Stimulated activated CD4-positive, alpha-beta T cell treated with anti-CD3 and anti-CD28 coated beads, Interleukin-15, amount 100 ng/mL, for 48 hours (primary cell): Measurements from ENCODE around the gene LMF2.

ENCODE experiments used
- DNase-seq, 2 donors: peaks; one replicate each; pipeline ENCODE4 v3.0.0-alpha.2; 2020; ENCODE audit warnings: low read depth in 2 of 2

LMF2 gene

DNA sequence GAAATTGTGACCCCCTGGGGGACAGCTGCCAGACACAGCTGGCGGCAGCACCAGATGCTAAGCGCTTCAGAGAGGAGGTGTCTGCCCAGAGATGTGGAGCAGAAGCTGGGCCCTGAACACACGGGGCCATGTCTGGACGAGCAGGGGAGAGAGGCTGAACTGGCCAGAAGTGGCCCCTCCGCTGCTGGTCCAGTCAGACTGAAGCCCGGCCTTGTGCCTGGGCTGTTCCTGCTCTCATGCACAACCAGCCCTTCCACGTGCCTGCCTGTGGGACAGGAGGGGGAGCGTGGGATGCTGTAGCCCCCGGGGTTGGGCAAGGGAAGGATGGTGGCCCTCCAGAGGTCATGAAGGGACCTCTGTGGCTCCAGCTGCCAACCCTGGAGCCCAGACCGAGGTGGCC lies 24.4 kb downstream of the LMF2 start:
- no peak for DNase-seq

DNA sequence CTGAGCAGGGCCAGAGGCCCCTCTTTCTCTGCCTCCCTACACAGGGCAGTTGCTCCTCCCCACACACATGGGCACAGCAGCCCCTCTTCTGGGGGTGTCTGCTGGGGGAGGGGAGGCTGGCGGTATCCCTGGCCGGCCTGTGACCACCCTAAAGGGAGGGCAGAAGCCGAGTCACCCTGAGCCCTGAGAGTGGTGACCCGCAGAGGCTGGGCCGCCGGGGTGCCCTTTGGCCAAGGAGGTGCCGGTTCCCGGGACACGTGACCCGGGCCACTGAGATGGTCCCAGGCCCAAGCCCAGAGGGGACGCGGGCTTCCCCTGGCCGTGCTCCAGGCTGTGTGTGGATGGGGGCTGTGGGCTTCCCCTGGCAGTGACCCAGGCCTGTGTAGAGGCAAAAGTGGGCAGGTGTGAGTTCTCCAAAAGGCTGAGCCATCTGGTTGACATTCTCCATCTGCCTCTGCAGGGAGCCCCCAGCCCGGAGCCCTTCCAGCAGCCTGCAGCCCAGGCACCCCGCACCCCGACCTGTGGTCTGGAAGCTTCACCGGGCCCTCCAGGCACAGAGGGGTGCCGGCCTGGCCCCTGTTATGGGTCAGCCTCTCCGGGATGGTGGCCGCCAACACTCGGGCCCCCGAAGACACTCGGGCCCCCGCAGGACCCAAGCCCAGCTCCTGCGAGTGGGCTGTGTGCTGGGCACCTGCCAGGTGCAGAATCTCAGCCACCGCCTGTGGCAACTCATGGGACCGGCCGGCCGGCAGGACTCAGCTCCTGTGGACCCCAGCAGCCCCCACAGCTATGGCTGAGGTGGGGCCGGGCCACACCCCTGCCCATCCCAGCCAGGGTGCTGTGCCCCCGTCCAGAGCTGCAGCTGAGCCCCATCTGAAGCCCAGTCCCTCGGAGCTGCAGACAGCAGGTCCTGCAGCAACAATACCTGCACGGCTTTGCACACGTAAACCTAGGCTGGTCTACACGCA lies 25.1 kb downstream of the LMF2 start:
- DNase-seq: no peak

DNA sequence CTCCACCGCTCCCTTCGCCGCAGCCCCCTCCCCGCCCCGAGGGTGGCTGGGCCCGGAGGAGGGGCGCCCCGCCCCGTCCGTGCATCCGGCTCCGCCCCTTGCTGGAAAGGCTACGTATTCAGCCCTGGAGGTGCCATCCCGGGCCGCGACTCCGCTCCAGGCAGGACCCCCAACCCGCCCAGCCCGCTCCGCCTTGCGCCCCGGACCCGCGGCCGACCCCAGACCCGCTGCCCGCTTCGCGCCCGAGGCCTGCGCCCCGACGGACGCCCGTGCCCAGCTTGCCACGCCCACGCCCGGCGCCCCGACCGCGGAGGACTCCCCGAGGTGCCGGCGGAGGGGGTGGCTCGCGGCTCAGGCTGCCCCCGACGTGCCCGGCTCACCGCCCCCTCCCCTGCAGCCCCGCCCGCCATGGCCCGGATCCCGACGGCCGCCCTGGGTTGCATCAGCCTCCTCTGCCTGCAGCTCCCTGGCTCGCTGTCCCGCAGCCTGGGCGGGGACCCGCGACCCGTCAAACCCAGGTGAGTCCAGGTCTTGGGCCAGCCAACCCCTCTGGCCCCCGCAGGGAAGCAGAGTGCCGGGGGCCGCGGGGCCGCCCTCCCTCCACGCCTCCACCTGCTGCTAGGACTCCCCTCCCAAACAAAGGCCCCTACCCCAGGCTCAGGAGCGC lies 25.9 kb downstream of the LMF2 start, which contains the start of gene ADM2:
Gene ADM2, plus strand, starts transcription at position 104 of the 667 bp plus-strand sequence. Its CDS starts 305 bp downstream, at position 409.
- peak in 1 of 2 donors; percentile 50 for DNase-seq

DNA sequence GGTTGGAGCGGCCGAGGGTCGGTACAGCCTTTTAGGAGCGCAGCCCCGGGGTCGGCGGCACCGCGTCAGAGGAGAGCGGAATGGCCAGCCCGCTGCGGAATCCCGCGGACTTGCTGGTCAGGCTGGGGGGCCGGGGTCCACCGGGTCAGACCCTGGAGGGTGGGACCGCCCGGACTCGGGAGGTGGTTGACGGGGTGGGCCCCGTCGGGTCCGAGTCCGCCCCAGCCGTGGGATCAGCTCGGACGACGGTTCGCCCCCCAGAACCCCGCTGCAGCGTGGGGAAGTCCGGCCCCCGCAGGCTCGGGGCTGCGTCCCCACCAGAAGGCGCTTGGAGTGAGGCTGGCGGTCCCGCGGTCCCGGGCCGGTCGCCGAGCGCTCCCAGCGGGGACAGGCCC lies 26.5 kb downstream of the LMF2 start:
- DNase-seq: no peak

DNA sequence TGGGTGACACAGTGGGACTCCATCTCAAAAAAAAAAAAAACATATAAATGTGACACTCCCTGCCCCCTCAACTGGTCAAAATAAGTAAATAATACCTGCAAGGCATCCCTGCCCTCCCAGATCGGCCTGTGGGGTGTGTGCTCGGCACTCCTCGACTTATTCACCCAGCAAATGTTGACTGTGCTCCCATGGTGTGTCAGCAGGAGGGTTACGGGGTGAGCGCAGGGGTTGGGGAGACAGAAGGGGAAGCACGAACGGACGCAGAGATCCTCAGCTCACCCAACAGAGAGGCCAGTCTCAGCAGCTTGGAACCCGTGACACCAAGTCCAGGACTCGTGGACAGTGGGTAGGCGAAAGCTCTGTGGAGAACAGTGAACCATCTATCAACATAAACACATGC lies 27.8 kb downstream of the LMF2 start:
- DNase-seq: no peak

DNA sequence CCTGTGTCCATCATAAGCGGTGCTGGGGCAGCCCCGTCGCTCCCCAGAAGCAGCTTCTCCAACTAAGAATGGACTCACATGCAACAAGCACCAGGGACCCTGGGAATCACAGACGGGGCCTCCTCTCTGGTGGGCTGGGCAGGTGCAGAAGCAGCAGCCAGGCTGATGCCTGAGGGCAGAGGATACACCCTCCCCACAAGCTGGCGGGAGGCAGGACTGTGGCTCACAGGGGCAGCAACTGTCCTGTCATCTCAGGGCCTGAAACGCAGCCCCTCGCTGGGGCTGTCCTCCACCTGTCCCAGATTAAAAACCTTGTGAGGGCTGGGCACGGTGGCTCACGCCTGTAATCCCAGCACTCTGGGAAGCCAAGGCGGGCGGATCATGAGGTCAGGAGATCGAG lies 29.6 kb downstream of the LMF2 start:
- DNase-seq: no peak

DNA sequence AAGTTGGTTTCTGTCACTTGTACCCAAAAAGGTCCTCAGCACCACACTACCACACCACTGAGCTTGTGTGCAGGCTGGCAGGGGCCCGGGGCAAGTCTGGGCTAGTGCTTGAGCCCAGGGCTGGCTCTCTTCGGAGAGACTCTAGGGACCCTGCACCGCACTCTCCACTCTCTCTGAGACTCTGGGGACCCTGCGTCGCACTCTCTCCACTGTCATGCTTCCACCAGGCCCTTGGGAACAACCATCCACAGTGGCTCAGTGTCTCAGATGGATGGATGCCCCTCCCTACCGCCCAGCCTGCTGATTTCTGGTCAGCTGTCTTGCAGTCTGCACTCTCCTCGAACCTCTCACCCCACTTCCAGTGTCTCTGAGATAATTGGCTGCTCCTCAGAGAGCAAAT lies 30.6 kb downstream of the LMF2 start:
- DNase-seq: no peak

DNA sequence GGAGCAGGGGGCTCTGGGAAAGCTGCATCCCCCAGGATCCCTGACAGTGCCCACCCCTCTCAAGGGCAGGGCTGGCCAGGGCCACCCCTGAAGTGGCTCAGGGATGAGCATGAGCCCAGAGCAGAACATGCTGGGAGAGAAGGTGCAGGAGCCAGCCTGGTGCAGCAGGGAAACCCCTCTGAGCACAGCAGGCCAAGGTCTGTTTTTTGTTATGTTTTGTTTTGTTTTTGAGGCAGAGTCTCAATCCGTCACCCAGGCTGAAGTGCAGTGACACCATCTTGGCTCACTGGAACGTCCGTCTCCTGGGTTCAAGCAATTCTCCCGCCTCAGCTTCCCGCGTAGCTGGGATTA lies 31.9 kb downstream of the LMF2 start:
- no peak for DNase-seq

DNA sequence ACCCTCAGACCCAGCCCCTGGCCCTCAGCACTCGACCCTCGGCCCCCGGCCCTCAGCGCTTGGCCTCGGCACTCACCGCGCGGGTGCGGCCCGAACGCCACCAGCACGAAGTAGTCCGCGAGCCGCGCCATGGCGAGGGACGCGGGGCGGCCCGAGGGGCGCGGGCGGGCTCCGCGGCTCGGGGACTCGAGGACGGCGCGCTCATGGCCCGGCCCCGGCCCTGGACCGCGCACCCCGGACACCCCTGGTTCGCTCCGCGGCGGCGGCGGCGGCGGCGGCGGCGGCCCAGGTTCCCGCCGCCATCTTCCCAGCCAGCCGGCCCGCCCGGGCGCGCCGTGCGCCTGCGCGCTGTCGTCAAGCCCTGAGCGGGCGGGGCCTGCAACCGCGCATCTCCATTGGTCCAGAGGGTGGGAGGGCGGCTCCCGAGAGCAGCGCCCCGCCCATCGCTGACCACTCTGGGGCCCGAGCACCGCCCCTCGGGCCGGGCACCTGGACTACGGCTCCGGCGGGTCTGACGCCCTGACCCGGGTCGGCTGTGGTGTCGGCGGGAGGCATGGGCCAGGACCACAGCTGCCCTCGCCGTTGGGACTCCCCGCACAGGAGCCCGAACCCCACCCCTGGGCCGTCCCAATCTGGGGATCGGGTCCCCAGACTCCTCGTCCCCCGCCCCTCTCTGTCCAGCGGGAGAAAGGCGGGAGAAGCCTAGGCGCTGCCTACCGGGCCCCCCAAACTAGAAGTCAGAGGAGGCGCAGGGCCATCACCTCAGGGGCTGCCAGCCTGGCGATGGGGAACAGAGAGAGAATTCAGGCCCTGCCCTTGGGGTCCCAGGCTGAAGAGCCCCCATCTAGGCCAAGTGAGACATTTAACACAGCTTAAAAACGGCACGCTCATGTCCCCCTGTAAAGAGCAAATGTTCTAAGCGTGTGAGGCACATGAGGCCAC lies 32.5 kb downstream of the LMF2 start, which contains the start of gene SBF1:
Gene SBF1, minus strand, starts transcription at position 326 of the 942 bp plus-strand sequence. Its CDS starts 195 bp downstream, at position 131.
- DNase-seq: peak; percentile 74 to 86

DNA sequence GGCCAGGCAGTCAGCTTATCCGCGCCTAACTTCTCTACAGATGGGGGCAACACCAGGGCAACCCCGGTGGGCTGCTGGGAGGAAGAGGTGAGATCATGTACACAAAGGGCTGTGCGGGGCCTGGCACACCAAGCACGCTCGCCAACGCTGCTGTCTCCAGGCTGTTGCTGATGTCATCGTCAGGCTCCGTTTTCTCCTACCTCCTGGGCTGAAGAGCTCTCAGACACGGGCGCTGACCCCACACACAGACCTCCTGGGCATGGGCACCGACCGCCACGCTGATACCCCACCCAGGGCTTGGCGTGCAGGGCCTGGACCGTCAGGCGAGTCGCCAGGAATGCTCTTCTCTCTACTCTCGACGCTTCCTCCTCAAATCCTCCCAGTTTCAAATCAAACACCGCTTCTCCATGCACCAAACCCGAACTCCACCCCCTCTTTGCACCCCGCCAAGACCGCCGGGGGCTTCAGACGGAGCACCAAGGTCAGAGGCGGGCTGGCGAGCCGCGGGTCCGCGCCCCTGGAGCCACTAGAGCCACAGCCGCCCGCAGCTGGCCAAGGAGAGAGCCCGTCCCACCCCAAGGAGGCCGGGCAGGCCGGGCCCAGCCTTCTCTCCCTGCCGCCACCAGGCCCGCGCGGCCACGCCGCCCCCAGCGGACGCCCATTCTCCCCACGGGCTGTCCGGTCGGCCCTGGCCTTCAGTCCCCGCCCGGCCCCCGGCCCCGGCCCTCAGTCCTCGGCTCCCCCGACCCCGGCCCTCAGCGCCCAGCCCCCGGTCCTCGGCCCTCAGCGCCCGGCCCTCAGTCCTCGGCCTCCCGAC lies 33.4 kb downstream of the LMF2 start:
- DNase-seq: no peak

DNA sequence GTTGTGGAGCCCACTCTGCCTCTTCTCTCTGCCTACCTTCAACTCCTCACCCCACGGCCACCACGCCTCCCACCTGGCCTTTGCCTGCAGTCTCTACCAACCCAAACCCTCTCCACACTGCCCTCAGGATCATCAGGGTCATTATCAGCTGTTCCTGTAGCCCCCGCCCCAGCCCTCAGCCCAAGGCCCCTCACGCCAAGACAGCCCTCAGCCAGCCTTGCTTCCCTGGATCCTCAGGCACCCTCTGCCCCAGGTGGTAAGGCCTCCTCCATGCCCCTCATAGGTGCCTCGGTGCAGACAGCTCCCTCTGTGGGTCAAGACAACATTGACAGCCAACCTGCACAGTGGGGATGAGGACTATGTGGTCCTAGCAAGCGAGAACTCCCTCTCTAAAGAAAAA lies 34.4 kb downstream of the LMF2 start:
- peak in 1 of 2 donors; percentile 54 for DNase-seq

DNA sequence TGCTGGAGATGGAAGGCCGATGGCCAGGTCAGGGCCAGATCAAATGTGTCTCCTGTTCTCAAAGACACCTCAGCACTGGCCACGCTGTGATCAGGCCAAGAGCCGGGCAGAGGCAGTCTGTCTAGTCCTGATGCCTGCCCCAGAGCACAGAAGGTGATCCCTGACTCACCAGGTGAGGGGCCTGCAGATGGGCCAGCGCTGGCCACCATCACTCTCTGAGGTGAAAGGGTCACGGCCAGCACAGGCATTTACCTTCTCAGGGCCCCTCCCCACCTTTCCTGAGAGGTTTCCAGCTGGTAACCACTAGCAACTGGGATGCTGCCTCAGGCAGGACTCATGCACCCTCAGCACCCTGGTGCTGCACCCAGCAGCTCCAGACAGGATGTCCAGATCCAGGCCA lies 35.5 kb downstream of the LMF2 start:
- DNase-seq: no peak

DNA sequence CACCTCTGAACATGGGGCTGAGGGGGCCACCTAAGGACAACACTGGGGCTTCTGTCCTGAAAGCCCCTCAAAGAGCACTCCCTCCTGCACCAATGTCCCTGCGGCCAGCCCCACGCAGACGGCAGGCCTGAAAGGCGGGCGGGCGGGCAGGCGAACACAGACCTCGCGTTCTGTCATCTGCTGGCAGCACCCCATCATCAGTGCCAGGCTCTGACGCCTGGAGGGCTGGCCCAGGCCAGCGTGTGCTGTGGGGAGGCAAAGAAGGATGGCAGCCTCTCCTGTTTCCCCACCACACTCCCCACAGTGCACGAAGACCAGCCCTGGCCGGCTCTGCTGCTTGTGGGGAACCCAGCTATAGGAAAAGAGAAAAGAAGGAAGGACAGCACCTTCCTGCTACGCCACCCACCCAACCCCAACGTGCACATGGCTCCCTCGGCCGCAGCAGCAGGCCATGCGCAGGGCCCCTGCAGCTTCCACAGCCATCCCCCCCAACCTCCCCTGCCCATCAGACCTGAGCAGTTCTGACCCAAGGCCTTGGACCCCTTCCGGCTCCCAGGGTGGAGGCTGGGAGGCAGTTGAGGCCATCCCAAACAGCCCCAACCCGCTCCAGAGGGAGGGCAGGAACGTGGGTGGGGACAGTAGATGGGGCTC lies 36.2 kb downstream of the LMF2 start:
- no peak for DNase-seq

DNA sequence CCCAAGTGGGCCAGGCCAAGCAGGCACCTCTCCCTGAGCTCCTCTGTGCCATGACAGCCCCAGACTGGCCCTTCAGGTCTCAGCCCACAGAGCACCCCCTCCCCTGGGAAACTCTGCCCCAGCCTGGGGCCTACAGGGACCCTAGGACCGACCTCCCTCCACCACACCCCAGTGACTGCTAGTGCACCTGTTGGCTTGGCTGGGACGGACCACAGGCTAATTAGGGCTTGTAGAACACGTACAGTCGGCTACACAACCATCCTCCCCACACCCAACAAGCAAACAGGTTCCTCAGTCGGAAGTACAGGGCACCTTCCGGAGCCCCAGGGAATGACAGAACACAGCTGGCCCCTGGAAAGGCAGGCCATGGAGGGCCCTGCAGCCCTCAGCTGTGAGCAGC lies 37.0 kb downstream of the LMF2 start:
- no peak for DNase-seq

DNA sequence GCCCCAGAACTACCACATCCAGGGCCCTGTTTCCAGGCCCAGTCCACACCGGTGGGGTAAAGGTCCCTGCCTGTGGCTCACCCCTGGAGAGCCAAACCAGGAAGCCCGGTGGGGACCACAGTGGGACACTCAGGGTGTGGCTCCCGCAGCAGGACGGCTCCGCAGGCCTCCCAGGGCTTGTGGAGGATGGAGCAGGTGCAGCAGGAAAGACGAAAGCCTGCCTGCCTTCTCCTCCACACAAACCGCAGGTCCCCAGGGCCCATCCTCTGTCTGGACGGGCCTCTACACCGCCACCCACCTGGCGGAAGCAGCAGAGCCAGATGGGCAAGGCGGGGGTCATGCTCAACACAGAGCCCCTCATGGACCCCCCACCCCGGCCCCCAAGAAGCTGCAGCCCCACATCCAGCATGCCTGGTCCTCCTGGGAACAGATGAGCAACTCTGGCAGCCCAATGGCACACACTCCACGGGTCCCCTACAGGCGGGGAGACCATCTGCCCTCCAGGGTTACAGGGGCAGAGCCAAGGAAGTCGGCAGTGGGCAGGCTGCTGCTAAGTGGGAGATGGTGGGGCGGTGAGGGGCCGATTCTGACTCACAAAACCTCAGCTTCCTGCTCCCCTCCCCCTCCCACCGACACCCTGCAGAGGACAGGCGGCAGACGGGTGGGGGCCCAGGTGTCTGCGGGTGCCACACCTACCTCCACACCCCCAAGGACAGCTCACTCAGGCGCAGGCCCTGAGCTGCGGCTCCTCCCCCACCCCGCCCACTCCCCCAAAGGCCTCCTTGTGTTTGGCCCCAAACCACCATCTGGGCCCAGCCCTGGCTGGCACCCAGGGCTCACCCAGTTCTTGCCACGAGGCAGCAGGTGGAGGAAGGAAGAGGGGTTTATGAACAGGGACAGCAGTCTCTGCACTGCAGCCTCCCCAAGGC lies 37.9 kb downstream of the LMF2 start:
- peak; percentile 89 to 92 for DNase-seq

DNA sequence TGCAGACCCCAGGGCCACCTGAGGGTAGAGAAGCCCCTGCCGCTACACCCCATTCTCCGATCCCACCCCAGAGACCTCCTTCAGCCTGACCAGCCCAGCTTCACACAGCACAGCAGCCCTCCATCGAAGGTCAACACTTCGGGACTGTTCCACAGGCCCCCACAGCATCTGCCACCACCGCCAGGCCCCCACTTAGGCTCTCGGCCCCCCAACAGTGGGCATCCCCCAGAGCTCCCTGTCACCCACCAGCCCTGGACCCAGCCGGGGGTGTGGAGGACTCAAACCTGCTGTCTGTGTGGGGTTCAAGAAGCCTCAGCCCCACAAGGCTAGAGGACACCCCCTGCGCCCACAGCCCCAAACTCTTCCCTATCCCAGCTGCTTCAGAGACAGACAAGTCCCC lies 38.9 kb downstream of the LMF2 start:
- no peak for DNase-seq

DNA sequence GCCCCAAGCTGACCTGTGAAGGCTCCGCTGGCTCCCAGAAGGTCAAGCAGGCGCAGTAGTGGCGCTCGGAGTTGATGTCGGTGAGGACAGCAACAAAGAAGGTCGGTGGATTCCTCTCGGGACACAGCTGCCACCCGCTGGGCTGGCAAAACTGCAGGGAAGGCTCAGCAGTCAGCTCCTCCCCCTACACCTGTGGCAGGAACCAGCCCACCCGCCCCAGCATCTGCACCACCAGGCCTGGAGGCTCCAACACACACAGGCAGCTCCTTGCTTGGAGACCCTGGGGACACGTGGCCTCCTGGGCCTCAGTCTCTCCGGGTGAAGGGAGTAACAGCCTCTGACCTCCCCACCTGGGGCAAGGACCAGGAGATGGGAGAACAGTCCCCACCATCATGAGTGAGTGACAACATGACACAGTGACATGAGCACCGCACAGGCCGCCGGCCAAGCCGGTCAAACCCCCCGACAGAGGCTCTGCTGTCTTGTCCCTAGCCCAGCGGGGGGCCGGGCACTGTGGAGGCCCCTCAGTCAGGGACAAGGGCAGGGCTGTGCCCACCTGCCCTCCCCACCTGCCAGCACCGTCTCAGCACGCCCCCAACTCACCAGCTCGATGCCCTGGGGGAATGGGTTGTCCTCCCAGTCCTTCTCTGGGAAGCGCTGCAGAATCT lies 39.6 kb downstream of the LMF2 start:
- DNase-seq: no peak

DNA sequence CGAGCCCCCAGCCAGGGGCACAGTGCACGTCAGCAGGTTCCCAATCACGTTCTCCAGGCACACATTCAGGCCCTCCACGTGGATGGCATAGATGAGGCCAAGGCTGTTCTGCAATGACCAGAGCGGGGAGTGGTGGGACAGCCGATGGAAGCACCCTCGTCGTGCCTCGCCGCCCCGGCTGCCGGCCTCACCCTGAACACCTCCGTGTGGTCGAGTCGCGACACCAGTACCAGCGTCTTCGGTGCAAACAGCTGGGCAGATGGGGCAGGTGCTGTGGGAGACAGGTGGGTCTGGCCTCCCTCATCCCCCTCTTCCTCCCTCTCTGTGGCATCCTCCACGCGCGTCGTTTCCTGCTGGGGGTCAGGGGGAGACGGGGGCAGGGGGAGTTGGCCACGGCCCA lies 40.2 kb downstream of the LMF2 start:
- no peak for DNase-seq
